Effector memory CD4-positive, alpha-beta T cell (primary cell): ENCODE results near the gene APOL1.

Source experiments
- DNase-seq, 3 donors: peaks; one replicate each; pipeline ENCODE4 v3.0.0-alpha.2; 2020
- H3K27ac ChIP-seq: 2 replicates; pipeline ENCODE4 v1.7.0; 2013; ENCODE audit warnings: mild to moderate bottlenecking, low read length, moderate library complexity; ENCODE audit not compliant: insufficient read depth, poor library complexity, severe bottlenecking
- H3K27me3 ChIP-seq: replicated peaks from 2 replicates; pipeline ENCODE4 v1.7.0; 2013; ENCODE audit warnings: mild to moderate bottlenecking, low read length; ENCODE audit not compliant: insufficient read depth, control insufficient read depth, poor library complexity, severe bottlenecking
- H3K36me3 ChIP-seq: 2 replicates; pipeline ENCODE4 v1.7.0; 2013; ENCODE audit warnings: mild to moderate bottlenecking, low read length, moderate library complexity; ENCODE audit not compliant: control insufficient read depth, insufficient read depth
- H3K4me1 ChIP-seq: 2 replicates; pipeline ENCODE4 v1.7.0; 2013; ENCODE audit warnings: low read length, mild to moderate bottlenecking; ENCODE audit not compliant: control insufficient read depth, insufficient read depth, poor library complexity, severe bottlenecking
- H3K4me3 ChIP-seq: 2 replicates; pipeline ENCODE4 v1.7.0; 2013; ENCODE audit warnings: low read length, low read depth, mild to moderate bottlenecking; ENCODE audit not compliant: insufficient read depth, poor library complexity, severe bottlenecking
- H3K9me3 ChIP-seq: 2 replicates; pipeline ENCODE4 v1.7.0; 2013; ENCODE audit warnings: mild to moderate bottlenecking, low read length, moderate library complexity; ENCODE audit not compliant: control insufficient read depth

Gene APOL1

GRCh38 chr22:36303874-36304273 lies 50.9 kb downstream of the APOL1 start:
- Histone ChIP-seq H3K4me3 (no peak overlapping the region), H3K9me3 (no peaks in the 10 kb centered on the region), H3K27me3 (no peaks in the 10 kb centered on the region), H3K27ac (no peak overlapping the region), H3K36me3 (peaks cover 95% of the 10 kb centered on the region), H3K4me1 (no peaks in the 10 kb centered on the region)
- DNase-seq: no peak

GRCh38 chr22:36304429-36304828 lies 51.5 kb downstream of the APOL1 start:
- DNase-seq: no peak
- H3K4me1 ChIP-seq: no peaks in the 10 kb centered on the region

GRCh38 chr22:36305813-36306212 lies 52.9 kb downstream of the APOL1 start:
- H3K9me3 ChIP-seq: no peaks in the 10 kb centered on the region
- no peak for DNase-seq
- no peaks in the 10 kb centered on the region for H3K27me3 ChIP-seq
- no peaks in the 10 kb centered on the region for H3K4me1 ChIP-seq
- H3K27ac ChIP-seq: no peak overlapping the region
- no peak overlapping the region for H3K4me3 ChIP-seq
- H3K36me3 ChIP-seq: peaks cover 95% of the 10 kb centered on the region

More at GRCh38 chr22:36304429-36304828, 51.5 kb downstream of the APOL1 start:
- H3K4me3 ChIP-seq: no peak overlapping the region
- peaks cover 95% of the 10 kb centered on the region for H3K36me3 ChIP-seq
- no peaks in the 10 kb centered on the region for H3K9me3 ChIP-seq
- no peaks in the 10 kb centered on the region for H3K27me3 ChIP-seq
- H3K27ac ChIP-seq: no peak overlapping the region

- H3K27ac ChIP-seq: no peak overlapping the region
Observed at GRCh38 chr22:36306227-36306626, 53.3 kb downstream of the APOL1 start.

GRCh38 chr22:36308880-36309279 lies 55.9 kb downstream of the APOL1 start:
- Histone ChIP-seq H3K27me3 (no peaks in the 10 kb centered on the region), H3K36me3 (peaks cover 96% of the 10 kb centered on the region), H3K4me1 (no peaks in the 10 kb centered on the region), H3K4me3 (no peak overlapping the region), H3K27ac (no peak overlapping the region), H3K9me3 (no peaks in the 10 kb centered on the region)
- no peak for DNase-seq

More at GRCh38 chr22:36306227-36306626, 53.3 kb downstream of the APOL1 start:
- no peak for DNase-seq
- Histone ChIP-seq H3K4me1 (no peaks in the 10 kb centered on the region), H3K36me3 (peaks cover 95% of the 10 kb centered on the region), H3K27me3 (no peaks in the 10 kb centered on the region), H3K4me3 (no peak overlapping the region), H3K9me3 (no peaks in the 10 kb centered on the region)

GRCh38 chr22:36311386-36312085 lies 58.6 kb downstream of the APOL1 start:
- Histone ChIP-seq H3K27ac (no peak overlapping the region), H3K4me1 (no peaks in the 10 kb centered on the region), H3K4me3 (no peak overlapping the region), H3K27me3 (no peaks in the 10 kb centered on the region), H3K9me3 (no peaks in the 10 kb centered on the region), H3K36me3 (peaks cover 93% of the 10 kb centered on the region)
- no peak for DNase-seq

GRCh38 chr22:36315325-36315724 lies 62.4 kb downstream of the APOL1 start:
- peaks cover 97% of the 10 kb centered on the region for H3K36me3 ChIP-seq

GRCh38 chr22:36316419-36316818 lies 63.5 kb downstream of the APOL1 start:
- peaks cover 97% of the 10 kb centered on the region for H3K36me3 ChIP-seq

More at GRCh38 chr22:36315325-36315724, 62.4 kb downstream of the APOL1 start:
- H3K4me1 ChIP-seq: no peaks in the 10 kb centered on the region
- no peak for DNase-seq
- H3K27me3 ChIP-seq: no peaks in the 10 kb centered on the region
- no peaks in the 10 kb centered on the region for H3K9me3 ChIP-seq
- H3K27ac ChIP-seq: no peak overlapping the region
- H3K4me3 ChIP-seq: no peak overlapping the region

More at GRCh38 chr22:36316419-36316818, 63.5 kb downstream of the APOL1 start:
- no peaks in the 10 kb centered on the region for H3K4me1 ChIP-seq
- H3K9me3 ChIP-seq: no peaks in the 10 kb centered on the region
- no peaks in the 10 kb centered on the region for H3K27me3 ChIP-seq
- no peak overlapping the region for H3K27ac ChIP-seq
- no peak overlapping the region for H3K4me3 ChIP-seq
- no peak for DNase-seq
